ENCODE measurements around the gene RNASE2.

DNA sequence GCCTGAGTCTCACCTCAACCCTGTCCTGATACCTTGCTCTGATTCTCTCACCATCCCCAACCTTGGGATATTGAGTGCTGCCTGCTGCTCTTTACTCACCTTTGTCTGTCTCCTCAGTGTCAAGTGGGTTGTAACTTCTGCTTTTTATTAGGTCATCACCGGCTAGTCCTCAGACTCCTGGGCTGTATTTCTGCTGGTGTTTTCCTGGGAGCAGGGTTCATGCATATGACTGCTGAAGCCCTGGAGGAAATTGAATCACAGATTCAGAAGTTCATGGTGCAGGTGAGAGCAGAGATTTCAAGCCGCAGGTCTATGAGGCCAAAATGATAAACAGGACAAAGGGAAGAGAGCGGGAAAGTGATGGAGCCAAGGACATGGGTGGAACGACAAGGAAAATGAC, 44.3 kb downstream of the RNASE2 start:
- no peak for TF ChIP-seq EZH2phosphoT487 (conservative IDR thresholded peaks at IDR 0.05; ENCODE audit: low read length)
- TF ChIP-seq, protein P1, sequence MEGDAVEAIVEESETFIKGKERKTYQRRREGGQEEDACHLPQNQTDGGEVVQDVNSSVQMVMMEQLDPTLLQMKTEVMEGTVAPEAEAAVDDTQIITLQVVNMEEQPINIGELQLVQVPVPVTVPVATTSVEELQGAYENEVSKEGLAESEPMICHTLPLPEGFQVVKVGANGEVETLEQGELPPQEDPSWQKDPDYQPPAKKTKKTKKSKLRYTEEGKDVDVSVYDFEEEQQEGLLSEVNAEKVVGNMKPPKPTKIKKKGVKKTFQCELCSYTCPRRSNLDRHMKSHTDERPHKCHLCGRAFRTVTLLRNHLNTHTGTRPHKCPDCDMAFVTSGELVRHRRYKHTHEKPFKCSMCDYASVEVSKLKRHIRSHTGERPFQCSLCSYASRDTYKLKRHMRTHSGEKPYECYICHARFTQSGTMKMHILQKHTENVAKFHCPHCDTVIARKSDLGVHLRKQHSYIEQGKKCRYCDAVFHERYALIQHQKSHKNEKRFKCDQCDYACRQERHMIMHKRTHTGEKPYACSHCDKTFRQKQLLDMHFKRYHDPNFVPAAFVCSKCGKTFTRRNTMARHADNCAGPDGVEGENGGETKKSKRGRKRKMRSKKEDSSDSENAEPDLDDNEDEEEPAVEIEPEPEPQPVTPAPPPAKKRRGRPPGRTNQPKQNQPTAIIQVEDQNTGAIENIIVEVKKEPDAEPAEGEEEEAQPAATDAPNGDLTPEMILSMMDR (IDR thresholded peaks at IDR 0.05; ENCODE audit: insufficient read depth, low read length, poor library complexity, severe bottlenecking), result no peak

Data from SU-DHL-6 (cell line).